ENCODE measurements around the gene HECTD1. TPM values are rescaled to one million over a fixed set of nuclear protein-coding genes. Genes with fewer than 3 reads are reported as not detected.
A peak's percentile ranks its signal among the peaks of the same experiment; 100 is the strongest.
"Not testable (repeated sequence)": the region's sequence is repeated elsewhere in the genome, so short reads cannot be mapped to it uniquely, and the experiment has no call there.

HECTD1 gene
- total and polyA plus RNA-seq, 2 donors: 66.8 to 364 TPM

- H3K27ac ChIP-seq (ENCODE audit: low read depth): no peak overlapping the region
- peaks cover 3% of the 10 kb centered on the region for H3K36me3 ChIP-seq (ENCODE audit: insufficient read depth)
- no peaks in the 10 kb centered on the region for H3K4me1 ChIP-seq (ENCODE audit: insufficient read depth)
- H3K4me3 ChIP-seq (ENCODE audit: low read depth, low read length): no peak overlapping the region
- 90% methylated on average over 6 of the region's 6 CpGs for WGBS
- no peak for DNase-seq (ENCODE audit: extremely low spot score)
Observed at GRCh38 chr14:31096255-31096654, 111.3 kb downstream of the HECTD1 start.

- DNase-seq (ENCODE audit: extremely low spot score); H3K4me3 ChIP-seq (ENCODE audit: low read depth, low read length): not testable (repeated sequence)
- 97% methylated on average over 8 of the region's 8 CpGs for WGBS
Observed at GRCh38 chr14:31095817-31096216, 111.8 kb downstream of the HECTD1 start.

GRCh38 chr14:31093884-31094839 is 113.4 kb downstream of the HECTD1 start:
- H3K27ac ChIP-seq (ENCODE audit: low read depth); H3K4me3 ChIP-seq (ENCODE audit: low read depth, low read length); H3K4me1 ChIP-seq (ENCODE audit: insufficient read depth); H3K36me3 ChIP-seq (ENCODE audit: insufficient read depth); DNase-seq (ENCODE audit: extremely low spot score): not testable (repeated sequence)
- 95% methylated on average over 10 of the region's 10 CpGs for WGBS

More at GRCh38 chr14:31095817-31096216, 111.8 kb downstream of the HECTD1 start:
- not testable (repeated sequence) for H3K4me1 ChIP-seq (ENCODE audit: insufficient read depth); H3K27ac ChIP-seq (ENCODE audit: low read depth); H3K36me3 ChIP-seq (ENCODE audit: insufficient read depth)

- Histone ChIP-seq H3K4me3 (ENCODE audit: low read depth, low read length) (no peak overlapping the region), H3K27ac (ENCODE audit: low read depth) (no peak overlapping the region), H3K36me3 (ENCODE audit: insufficient read depth) (no peaks in the 10 kb centered on the region), H3K4me1 (ENCODE audit: insufficient read depth) (no peaks in the 10 kb centered on the region)
- 82% methylated on average over 2 of the region's 2 CpGs for WGBS
- no peak for DNase-seq (ENCODE audit: extremely low spot score)
Observed at GRCh38 chr14:31092160-31092708, 115.4 kb downstream of the HECTD1 start.

GRCh38 chr14:31090883-31091764 is 116.5 kb downstream of the HECTD1 start:
- Histone ChIP-seq H3K4me1 (ENCODE audit: insufficient read depth) (no peaks in the 10 kb centered on the region), H3K36me3 (ENCODE audit: insufficient read depth) (no peaks in the 10 kb centered on the region), H3K27ac (ENCODE audit: low read depth) (peak overlapping the region; percentile 80), H3K4me3 (ENCODE audit: low read depth, low read length) (no peak overlapping the region)
- no peak for DNase-seq (ENCODE audit: extremely low spot score)
- WGBS: 68% methylated on average over 5 of the region's 5 CpGs

GRCh38 chr14:31086466-31086865 is 121.1 kb downstream of the HECTD1 start:
- H3K4me3 ChIP-seq (ENCODE audit: low read depth, low read length); H3K36me3 ChIP-seq (ENCODE audit: insufficient read depth); H3K27ac ChIP-seq (ENCODE audit: low read depth); H3K4me1 ChIP-seq (ENCODE audit: insufficient read depth); DNase-seq (ENCODE audit: extremely low spot score): not testable (repeated sequence)
- 95% methylated on average over 9 of the region's 9 CpGs for WGBS

- DNase-seq (ENCODE audit: extremely low spot score): no peak
- WGBS: 97% methylated on average over 3 of the region's 3 CpGs
- Histone ChIP-seq H3K4me1 (ENCODE audit: insufficient read depth) (no peaks in the 10 kb centered on the region), H3K4me3 (ENCODE audit: low read depth, low read length) (no peak overlapping the region), H3K36me3 (ENCODE audit: insufficient read depth) (peaks cover 1% of the 10 kb centered on the region), H3K27ac (ENCODE audit: low read depth) (no peak overlapping the region)
Observed at GRCh38 chr14:31085027-31085426, 122.6 kb downstream of the HECTD1 start.

- Histone ChIP-seq H3K4me1 (ENCODE audit: insufficient read depth) (no peaks in the 10 kb centered on the region), H3K27ac (ENCODE audit: low read depth) (no peak overlapping the region), H3K4me3 (ENCODE audit: low read depth, low read length) (no peak overlapping the region), H3K36me3 (ENCODE audit: insufficient read depth) (peaks cover 1% of the 10 kb centered on the region)
- no peak for DNase-seq (ENCODE audit: extremely low spot score)
- 87% methylated on average over 5 of the region's 5 CpGs for WGBS
Observed at GRCh38 chr14:31084385-31084784, 123.2 kb downstream of the HECTD1 start.

GRCh38 chr14:31083781-31084180 is 123.8 kb downstream of the HECTD1 start:
- H3K36me3 ChIP-seq (ENCODE audit: insufficient read depth): peaks cover 1% of the 10 kb centered on the region
- H3K4me3 ChIP-seq (ENCODE audit: low read depth, low read length): no peak overlapping the region
- DNase-seq (ENCODE audit: extremely low spot score): no peak
- no peaks in the 10 kb centered on the region for H3K4me1 ChIP-seq (ENCODE audit: insufficient read depth)
- no peak overlapping the region for H3K27ac ChIP-seq (ENCODE audit: low read depth)
- WGBS: 82% methylated on average over 3 of the region's 3 CpGs

GRCh38 chr14:31080484-31080883 is 127.1 kb downstream of the HECTD1 start:
- 92% methylated on average over 4 of the region's 4 CpGs for WGBS
- DNase-seq (ENCODE audit: extremely low spot score): no peak
- peaks cover 1% of the 10 kb centered on the region for H3K36me3 ChIP-seq (ENCODE audit: insufficient read depth)
- H3K4me1 ChIP-seq (ENCODE audit: insufficient read depth): no peaks in the 10 kb centered on the region
- H3K27ac ChIP-seq (ENCODE audit: low read depth): no peak overlapping the region
- no peak overlapping the region for H3K4me3 ChIP-seq (ENCODE audit: low read depth, low read length)

- Histone ChIP-seq H3K4me1 (ENCODE audit: insufficient read depth) (no peaks in the 10 kb centered on the region), H3K36me3 (ENCODE audit: insufficient read depth) (peaks cover 1% of the 10 kb centered on the region), H3K4me3 (ENCODE audit: low read depth, low read length) (no peak overlapping the region), H3K27ac (ENCODE audit: low read depth) (no peak overlapping the region)
- 58% methylated on average over 3 of the region's 3 CpGs for WGBS
- no peak for DNase-seq (ENCODE audit: extremely low spot score)
Observed at GRCh38 chr14:31080056-31080455, 127.5 kb downstream of the HECTD1 start.

GRCh38 chr14:31078766-31079165 is 128.8 kb downstream of the HECTD1 start:
- WGBS: 34% methylated on average over 2 of the region's 2 CpGs
- Histone ChIP-seq H3K36me3 (ENCODE audit: insufficient read depth) (peaks cover 1% of the 10 kb centered on the region), H3K27ac (ENCODE audit: low read depth) (no peak overlapping the region), H3K4me1 (ENCODE audit: insufficient read depth) (no peaks in the 10 kb centered on the region), H3K4me3 (ENCODE audit: low read depth, low read length) (no peak overlapping the region)
- DNase-seq (ENCODE audit: extremely low spot score): no peak

GRCh38 chr14:31075144-31075543 is 132.4 kb downstream of the HECTD1 start:
- no peak for DNase-seq (ENCODE audit: extremely low spot score)
- no peak overlapping the region for H3K4me3 ChIP-seq (ENCODE audit: low read depth, low read length)
- WGBS: 97% methylated on average over 2 of the region's 2 CpGs
- no peak overlapping the region for H3K27ac ChIP-seq (ENCODE audit: low read depth)
- no peaks in the 10 kb centered on the region for H3K4me1 ChIP-seq (ENCODE audit: insufficient read depth)
- H3K36me3 ChIP-seq (ENCODE audit: insufficient read depth): no peaks in the 10 kb centered on the region

Measured in urinary bladder (tissue), 4 donors.